Effector CD8-positive, alpha-beta T cell (primary cell): Measurements from ENCODE around the gene EFCAB12.

Experiments used
- DNase-seq: peaks from one replicate; lab custom pipeline; 2025; lab: John Stamatoyannopoulos, UW

EFCAB12 gene

DNA sequence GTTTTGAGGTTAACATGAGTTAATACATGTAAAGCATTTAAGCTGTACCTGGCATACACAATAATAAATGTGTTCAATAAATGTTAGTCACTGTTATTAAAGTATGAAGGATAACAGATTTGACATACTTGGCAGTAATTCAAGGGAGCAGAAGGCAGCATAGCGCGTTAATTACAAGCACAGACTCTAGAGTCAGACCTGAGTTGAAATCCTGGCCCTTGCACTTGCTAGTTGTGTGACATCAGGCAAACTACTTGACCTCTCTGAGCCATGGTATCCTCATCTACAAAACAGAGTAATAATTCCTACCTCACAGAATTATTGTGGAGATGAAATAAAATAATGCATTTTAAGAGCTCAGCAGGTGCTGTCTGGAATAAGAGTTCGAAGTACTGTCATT, 17.0 kb upstream of the EFCAB12 start:
- DNase-seq: no peak

DNA sequence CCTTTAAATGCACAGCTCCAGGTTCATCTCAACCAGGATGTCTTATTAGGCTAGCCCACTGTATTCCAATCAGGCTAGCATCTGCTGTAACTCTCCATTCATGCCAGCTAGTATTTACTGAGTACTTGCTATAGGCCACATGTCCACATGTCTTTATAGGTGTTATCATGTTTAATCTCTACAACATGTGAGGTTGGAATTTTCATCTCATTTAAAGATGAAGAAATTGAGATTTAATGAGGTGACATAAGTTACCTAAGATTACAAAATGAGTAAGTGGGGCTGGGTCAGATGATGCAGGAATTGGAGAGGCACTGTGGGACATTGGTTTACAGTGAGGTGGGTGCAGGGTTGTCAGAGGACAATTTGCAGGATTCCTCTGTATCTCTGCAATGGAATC, 14.5 kb upstream of the EFCAB12 start:
- no peak for DNase-seq

DNA sequence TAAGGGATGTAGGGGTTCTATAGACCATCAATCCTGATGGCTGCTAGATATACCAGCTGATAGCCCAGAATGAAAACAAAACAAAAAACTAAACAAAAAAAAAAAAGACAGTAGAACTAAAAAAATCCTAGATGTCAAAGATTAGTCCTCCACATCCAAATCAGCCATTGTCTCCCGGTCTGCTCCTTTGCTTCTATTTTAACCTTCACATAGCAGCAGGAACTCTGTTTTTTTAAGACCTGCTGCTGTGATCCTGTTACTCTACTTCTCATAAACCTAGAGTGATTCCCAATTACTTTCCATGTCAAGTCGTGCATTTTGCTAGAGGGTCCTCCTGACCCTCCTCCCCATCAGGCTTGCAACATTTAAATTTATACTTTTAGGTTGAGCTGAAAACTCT, 14.1 kb upstream of the EFCAB12 start:
- no peak for DNase-seq

DNA sequence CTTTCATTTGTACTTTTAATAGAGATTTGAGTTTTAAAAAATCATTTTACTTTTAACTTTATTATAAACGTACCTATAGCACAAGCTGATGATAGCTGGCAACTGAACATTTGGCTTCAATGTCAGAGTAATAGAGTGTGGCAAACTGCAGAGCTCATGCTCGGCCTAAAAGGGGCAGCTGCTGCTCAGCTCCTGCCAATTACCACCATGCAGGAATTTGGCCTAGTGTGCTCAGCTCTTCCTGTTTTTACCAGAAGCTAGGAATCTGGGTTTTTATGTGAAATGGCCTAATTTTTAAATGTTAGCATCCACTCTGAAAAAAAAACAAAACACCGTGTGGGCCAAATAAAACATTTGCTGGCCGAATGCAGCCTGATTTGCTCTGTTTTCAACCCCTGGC, 13.3 kb upstream of the EFCAB12 start:
- no peak for DNase-seq

DNA sequence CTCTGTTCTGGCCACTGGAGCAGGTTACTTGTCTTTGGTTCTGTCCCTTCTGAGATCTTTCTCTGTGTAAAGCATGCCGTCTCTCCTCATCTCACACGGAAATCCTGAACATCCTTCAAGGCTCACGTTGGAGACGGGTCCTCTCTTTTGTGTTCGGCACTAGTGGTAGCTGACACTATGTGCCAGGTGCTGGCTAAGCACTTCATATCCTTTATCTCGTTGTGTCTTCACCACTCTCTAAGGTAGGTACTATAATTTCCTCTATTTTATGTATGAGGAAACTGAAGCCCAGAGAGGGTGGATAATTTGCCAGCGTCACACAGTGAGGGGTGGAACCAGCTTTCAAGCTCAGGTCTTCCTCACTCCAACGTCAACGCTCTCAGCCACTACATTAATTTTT, 12.8 kb upstream of the EFCAB12 start:
- no peak for DNase-seq

DNA sequence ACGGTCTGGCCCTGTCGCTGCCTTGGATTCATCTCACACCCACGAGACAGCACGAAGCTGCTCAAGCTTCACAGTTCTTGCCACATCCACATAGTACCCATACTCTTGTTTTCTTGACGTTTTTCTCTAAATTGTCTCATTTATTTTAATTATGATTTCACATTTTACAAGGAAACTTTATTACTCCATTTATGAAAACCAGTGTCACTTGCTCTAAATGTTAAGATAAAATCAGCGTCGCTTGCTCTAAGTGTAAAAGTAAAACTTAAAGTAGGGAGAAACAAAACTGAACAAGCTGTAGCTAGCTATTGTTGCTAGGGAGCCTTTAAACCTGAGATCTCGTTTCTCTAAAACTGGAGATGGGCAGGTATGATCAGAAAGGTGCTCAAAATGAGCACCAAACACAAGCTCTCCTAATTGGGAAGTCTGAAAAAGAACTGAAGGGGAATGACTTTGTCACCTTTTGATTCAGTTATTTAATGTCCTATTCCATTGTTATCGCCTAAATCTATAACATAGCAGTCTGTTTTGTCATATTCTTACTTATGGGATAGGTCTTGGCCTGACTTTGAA, 12.3 kb upstream of the EFCAB12 start:
- DNase-seq: no peak

DNA sequence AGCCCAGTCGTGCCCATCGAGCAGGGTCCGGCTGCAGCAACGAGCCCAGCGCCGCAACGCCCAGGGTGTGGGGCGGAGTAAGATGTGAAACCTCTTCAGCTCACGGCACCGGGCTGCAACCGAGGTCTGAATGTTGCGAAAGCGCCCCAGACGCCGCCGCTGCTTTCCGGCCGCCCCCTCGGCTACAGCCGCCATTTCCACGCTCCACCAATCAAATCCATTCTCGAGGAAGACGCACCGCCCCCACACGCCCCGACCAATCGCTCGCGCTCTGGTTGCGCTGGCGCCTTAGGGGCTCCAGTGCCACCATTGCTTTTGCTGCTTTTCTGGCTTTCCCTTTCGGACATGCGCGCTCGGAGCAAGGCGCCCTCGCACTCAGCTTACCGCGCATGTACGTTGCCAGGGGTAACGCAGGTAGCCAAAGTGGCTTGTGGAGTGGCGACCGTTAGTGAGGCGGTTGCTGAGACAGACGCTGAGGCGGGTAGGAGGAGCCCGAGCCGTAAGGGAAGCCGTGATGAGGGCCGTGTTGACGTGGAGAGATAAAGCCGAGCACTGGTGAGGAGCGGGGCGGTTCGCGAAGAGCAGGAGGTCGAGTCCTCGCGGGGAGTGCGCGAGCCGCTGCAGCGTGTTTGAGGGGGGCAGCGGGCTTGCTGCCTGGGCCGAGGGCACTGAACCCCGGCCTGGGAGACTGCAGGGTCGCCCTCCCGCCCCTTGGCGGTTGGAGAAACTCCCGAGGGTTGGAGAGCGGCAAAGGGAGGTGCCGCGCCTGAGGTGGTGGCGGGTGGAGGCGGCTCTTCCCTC, 11.6 kb upstream of the EFCAB12 start, which contains the start of the genes IFT122 and MBD4:
IFT122 (plus strand) TSS at position 408 of the 801 bp plus-strand sequence; CDS start at position 515, 107 bp downstream.
MBD4 (minus strand) TSS at position 132 of the 801 bp plus-strand sequence; CDS start at position 17, 115 bp downstream.
- peak; percentile 98 for DNase-seq

DNA sequence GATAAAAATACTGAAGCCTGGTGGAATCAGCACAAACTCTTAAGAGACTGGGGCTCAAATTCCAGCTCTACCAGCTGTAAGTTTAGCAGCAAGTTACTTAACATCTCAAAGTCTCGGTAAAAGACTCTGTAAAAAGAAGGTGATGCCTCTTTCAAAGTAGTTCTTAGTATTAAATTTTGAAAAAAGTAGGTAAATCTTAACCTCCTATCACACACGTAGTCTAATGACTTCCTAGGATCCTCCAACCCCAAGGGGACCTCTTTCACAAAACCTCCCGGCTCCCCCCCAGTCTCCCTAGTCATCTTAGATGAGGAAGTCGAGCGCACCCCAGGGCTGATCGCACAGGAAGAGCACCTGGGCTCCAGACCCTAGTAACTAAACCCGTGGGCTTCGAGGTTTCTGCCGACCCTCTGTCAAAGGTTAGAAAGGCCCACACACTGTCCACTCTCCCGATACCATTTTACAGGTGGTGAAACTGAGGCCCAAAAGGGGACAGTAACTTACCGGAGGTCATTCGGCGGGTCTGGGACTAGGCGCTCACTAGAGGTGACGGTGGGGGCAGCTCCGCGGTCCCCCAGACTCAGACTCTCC, 10.9 kb upstream of the EFCAB12 start:
- peak; percentile 39 for DNase-seq

DNA sequence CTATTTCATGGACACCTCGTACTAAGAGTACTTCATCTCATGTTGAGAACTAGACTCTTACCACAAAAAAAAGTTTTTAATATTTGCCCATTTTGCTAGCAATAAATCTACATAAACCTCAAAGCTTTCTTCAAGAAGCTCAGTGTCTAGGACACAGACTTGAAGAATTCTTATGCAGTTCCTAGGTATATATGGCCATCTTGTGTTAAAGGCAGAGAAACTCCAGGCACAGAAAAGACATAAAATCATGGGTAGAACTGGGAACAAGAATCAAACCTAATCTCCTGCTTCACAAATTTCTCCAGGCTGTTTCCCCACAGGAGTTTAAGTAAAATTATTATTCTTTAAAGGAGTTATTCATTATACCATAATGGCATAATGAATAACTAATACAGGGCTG, 6.9 kb upstream of the EFCAB12 start:
- no peak for DNase-seq

DNA sequence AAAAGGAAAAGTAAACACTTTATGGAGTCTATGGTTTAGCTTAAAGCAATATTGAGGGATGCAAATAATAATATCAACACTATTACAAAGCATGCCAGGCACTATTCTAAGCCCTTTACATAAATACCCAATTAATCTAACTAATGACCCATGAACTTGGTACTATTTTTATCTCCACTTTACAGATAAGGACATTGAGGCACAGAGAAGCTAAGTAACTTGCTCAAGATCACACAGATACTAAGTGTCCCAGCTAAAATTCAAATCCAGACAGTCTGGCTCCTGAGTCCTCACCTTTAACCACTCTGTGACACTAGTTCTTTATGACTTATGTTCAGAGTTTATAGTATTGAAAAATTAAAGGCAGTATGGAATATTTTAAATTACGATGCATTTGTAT, 5.7 kb upstream of the EFCAB12 start:
- no peak for DNase-seq

DNA sequence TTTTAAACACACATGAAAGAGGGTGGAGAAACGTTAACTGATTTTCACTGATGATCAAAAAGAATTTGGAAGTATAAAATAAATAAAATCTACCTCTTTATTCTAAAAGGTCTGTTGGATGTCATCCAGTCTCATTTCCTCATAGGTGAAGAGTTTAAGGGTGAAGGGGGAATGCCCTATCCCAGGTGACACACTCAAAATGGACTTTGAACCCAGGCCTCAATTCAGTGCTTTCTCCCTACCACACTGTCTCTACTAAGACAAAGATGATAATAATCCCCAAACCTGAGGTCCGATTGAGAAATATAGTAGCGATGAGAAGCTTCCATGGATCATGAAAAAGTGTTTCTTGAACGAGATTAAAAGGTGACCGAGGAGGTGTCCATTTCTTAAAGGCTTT, 5.1 kb upstream of the EFCAB12 start:
- no peak for DNase-seq

DNA sequence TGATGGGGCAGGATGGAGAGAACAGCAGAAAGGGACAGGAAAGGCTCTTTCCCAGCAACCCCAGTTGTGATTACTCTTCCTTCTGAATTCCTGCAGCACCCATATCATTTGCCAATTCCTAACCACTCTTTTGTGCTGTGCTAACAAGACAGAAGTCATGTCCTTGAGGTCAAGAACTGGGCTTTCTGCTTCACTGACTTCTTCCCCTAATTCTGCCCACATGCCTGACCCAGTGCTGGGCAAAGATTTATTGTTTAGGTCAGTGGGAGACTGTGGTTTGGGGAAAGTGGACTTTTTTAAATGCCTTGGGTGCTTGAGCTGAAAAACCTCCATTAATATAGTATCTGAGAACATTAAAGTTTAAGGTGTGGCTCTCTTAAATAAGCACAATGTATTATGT, 4.2 kb upstream of the EFCAB12 start:
- DNase-seq: no peak

DNA sequence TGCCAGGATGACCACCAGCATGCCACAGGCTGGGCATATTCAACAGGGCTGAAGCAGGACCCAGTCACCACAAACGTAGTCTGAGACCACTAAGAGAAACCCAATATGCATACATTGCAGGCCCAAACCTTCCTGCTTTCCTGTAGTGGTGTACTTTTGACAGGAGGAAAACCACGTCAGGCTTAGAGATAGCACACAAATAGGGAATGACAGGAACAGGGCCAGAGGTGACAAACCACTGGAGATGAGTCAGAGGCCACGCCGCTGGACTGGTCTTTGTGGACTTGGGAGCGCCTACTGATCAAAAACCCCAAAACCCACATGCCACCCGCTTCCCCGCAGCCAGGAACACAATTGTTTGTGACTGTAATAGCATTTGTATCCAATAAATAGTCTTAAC, 3.6 kb upstream of the EFCAB12 start:
- DNase-seq: no peak

DNA sequence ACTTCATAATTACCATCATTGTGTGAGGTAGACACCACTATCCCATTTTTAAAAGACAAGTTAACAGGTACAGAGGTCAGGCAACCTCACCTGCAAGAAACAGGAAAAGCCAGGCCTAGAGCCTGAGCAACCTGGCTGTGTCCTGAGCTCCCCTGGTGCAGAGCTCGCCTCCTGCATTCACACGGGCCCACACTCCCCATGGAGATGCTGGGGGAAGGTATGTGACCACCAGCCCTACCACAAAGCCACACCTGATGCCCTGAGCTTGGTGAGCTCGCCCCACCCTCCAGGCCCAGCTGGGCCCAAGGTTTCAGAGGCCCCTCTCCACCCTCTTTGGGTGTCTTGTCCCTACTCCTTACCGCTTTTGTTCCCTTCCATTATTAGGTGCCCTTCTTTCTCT, 1.2 kb upstream of the EFCAB12 start:
- DNase-seq: no peak

DNA sequence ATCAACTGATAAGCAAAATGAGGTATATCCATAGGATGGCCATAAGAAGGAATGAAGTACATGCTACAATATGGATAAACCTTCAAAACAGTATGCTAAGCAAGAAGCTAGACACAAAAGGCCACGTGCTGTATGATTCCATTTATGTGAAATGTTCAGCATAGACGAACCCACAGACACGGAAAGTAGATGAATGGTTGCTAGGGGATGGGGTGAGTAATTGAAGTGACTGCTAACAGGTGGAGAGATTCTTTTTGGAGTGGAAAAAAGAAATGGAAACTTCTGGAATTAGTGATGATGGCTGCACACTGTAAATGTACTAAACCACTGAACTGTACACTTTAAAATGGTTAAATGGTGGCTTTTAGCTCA, 630 bp upstream of the EFCAB12 start:
- DNase-seq: no peak

DNA sequence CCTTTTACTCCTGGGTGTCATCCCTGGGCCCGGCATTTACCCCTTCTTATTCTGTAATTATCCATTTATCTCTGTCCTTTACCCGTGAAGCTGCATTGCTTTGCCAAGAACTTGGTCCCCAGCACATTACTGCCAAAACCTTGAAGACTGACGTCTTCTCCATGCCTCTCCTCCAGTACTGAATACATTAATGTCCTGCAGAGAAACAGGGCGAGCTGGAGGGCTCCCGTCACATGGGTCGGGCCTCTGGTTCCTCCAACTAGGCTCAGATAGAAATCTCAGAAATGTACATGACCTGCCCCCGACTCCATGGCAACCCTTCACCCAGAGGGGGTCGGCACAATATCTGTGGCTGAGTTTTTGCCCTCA, 445 bp downstream of the EFCAB12 start:
- no peak for DNase-seq

DNA sequence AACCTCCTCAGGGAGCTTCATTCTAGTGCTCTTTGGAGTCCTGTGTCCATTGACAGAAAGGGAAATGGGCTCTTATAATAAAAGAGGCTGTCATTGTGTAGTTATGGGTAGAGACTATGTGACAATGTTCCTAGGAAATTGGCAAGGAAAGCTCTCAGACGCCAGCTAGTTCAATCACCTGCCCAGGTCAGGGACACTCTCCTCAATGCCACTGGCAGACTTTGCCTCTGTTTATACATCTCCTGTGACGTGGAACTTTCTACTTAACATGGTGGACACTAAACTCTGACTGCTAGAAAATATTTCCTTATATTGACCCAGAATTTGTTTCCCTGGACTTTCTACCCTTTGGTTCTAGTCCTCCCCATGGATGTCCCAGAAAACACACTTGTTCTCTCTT, 2.8 kb downstream of the EFCAB12 start:
- DNase-seq: no peak

DNA sequence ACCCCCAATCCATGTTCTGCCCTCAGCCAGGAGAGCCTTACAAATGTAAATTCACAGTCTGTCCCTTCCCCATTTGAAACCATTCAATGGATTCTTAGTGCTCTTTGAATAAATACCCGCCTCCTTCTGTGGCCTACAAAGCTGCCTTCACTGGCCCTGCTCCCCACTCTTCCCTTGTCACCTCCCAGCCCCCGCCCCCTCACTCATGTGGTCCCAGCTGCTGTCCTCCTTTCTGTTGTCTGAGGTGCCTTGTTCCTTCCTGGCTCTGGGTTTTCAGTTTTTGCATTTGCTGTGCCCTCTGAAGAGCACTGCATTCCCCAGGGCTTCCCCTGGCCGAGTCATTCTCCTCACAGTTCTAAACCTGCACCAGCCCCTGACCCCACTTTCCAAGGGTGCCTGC, 3.2 kb downstream of the EFCAB12 start:
- no peak for DNase-seq

DNA sequence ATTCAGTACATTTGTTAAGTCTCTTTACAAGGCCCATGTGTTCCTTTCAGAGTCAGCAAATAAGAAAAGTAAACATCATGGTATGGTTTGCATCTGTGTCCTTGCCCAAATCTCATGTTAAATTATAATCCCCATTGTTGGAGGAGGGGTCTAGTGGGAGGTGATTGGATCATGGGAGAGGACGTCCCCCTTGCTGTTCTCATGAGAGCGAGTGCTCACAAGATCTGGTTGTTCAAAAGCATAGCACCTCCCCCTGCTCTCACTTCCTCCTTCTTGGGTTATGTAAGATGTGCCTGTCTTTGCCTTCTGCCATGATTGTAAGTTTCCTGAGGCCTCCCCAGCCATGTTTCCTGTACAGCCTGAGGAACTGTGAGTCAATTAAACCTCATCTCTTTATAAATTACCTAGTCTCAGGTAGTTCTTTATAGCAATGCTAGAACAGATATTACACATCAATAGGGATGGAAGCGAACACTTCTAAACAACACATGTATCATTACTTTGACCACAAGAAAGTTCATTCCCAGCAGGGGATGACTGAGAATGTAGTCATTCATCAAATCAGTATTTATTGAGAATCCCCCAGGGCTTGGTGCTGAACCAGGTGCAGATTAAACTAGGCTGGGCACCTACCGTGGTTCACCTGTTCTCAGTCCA, 4.1 kb downstream of the EFCAB12 start:
- DNase-seq: no peak

DNA sequence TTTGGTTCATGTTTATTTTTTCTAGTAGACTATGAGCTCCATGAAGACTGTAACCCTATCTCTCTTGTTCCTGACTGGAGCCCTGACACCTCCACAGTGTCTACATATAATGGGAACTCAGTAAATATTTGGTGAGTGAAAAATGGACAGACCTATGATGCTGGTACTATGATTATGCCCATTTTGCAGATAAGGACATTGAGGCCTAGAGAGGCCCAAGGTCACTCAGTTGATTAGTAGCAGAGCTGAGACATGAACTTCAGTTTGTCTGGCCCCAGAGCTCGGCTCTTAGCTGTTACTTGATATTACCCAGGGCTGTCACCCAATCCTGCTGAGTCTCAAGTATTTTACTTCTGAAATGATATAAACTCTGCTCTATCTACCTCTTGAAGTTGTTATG, 5.5 kb downstream of the EFCAB12 start:
- no peak for DNase-seq

DNA sequence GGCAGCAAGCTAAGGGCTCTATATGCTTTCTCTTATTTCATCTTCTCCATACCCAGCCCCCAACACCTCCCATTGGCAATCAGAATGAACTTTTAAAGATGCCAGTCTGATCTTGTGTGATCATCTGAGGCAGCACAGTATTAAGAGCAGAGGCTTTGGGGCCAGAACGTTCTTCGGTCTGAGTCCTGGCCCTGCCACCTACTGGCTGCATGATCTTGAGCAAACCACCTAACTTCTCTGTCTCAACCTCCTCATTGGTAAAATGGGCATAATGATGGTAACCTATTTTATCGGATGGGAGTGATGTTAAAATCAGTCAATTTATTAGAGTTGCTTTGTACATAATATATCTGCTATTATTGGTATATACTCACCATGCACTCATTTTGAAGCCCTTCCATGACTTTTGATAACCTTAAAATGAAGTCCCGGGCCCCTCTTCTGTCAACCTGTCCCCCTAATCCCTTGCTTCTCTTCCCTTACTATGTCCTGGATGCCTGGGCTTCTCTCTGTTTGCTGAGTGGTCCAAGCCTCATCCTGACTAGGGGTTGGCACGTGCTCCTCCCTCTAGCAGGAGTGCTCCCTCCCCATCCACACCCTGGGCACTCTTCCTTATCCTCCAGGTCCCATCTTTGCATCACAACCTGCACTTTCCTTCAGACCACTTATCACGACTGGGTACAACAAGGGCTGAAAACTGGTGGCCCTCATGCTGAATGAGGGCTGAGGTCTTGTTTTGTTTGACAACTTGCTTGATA, 6.3 kb downstream of the EFCAB12 start:
- DNase-seq: no peak

DNA sequence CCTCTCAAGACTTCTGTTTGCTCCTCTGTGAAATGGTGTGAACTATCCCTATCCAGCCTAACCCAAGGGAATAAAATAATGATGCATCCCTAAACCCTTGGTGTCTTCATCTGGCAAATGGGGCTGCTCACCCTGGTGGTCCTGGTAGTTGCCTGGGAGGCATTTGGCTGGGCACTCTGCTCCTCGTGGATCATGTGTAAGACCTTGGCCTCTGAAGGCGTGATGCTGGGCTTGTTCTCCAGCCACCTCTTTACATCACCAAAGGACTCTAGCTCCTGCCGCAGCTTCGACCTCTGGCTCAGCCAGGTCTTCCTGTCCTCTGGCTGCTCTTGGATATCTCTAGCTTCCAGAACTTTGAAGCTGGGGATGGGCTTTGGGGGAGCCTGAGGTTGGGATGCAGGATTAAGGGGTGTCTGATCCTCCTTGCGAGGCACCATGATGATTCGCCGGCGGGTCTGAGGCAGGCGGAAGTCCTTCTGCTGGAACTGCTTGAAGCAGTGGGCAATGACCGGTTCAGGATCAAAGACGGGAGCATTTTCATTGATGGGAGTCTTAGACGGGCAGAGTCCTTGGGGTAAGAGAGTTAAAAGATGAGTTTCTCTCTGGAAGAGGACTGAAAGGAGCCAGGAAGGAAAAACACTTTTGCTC, 7.1 kb downstream of the EFCAB12 start:
- DNase-seq: no peak
